Left ventricle myocardium inferior (tissue), 1 donor: ENCODE measurements around the gene ZNF549. TPM values are rescaled to one million over a fixed set of nuclear protein-coding genes. Genes with fewer than 3 reads are reported as not detected.

ENCODE experiments used
- DNase-seq: peaks from one replicate; pipeline ENCODE4 v3.0.0-alpha.2; 2020
- H3K27ac ChIP-seq: fragments of 200-600 bp; replicated peaks from 2 replicates; pipeline ENCODE4 v1.8.0; 2021
- H3K27me3 ChIP-seq: fragments of 200-600 bp; 2 replicates; pipeline ENCODE4 v1.8.0; 2021; ENCODE audit warnings: low read depth
- H3K36me3 ChIP-seq: fragments of 200-600 bp; 2 replicates; pipeline ENCODE4 v1.8.0; 2021
- H3K4me1 ChIP-seq: fragments of 200-600 bp; 2 replicates; pipeline ENCODE4 v1.8.0; 2021
- H3K4me3 ChIP-seq: fragments of 200-600 bp; 2 replicates; pipeline ENCODE4 v1.8.0; 2021; ENCODE audit warnings: mild to moderate bottlenecking, moderate library complexity
- H3K9me3 ChIP-seq: fragments of 200-600 bp; replicated peaks from 2 replicates; pipeline ENCODE4 v1.8.0; 2021
- intact Hi-C: fragments of 100-400 bp; cut with micrococcal nuclease; formaldehyde crosslinking; loops from one replicate; pipeline ENCODE4 v1.11.0; 2022
- total RNA-seq: library from RNA; stranded (reverse); fragmentation: NEBNext Ultra II Directional; extraction: Animal tissue kit (Norgen Biotek cat#: 25700); gene quantifications from one replicate; pipeline ENCODE4 v1.2.1, GENCODE V29; 2021
- TF ChIP-seq, protein P1 (sequence below): fragments of 200-600 bp; IDR thresholded peaks from 2 replicates; pipeline ENCODE4 v1.8.0; 2021; ENCODE audit warnings: antibody characterized with exemption, mild to moderate bottlenecking, borderline replicate concordance
- donor health status: DM: no; HTN: yes; CAD: no; lungs with severe emphysema.

ZNF549 gene
- total RNA-seq, 1 donor from 2014 or later = 3.8 TPM

DNA sequence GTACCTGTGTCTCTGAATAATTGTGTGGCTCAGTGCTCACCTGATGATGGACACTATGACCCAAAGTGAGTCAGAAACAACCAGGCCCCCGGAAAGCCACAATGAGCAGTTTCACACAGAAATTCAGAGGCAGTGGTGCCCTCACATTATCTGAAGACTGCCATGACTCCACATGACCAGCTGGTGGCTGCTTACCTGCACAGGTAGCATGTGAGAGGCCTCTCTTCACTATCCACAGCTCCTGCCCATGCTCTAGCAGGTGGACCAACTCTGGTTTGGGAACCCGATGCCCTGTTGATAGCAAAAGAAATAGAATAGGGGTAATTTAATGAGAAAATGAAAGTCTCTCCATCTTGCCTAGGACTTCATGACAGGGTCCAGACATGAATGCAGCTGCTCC is 25.3 kb downstream of the ZNF549 start:
- Histone ChIP-seq H3K27ac (no peak overlapping the region), H3K27me3 (no peaks in the 10 kb centered on the region), H3K4me3 (no peak overlapping the region), H3K9me3 (peaks cover 86% of the 10 kb centered on the region), H3K4me1 (peaks cover 6% of the 10 kb centered on the region), H3K36me3 (peaks cover 91% of the 10 kb centered on the region)
- DNase-seq = no peak
- intact Hi-C loops = no loop called here
- TF ChIP-seq, protein P1, sequence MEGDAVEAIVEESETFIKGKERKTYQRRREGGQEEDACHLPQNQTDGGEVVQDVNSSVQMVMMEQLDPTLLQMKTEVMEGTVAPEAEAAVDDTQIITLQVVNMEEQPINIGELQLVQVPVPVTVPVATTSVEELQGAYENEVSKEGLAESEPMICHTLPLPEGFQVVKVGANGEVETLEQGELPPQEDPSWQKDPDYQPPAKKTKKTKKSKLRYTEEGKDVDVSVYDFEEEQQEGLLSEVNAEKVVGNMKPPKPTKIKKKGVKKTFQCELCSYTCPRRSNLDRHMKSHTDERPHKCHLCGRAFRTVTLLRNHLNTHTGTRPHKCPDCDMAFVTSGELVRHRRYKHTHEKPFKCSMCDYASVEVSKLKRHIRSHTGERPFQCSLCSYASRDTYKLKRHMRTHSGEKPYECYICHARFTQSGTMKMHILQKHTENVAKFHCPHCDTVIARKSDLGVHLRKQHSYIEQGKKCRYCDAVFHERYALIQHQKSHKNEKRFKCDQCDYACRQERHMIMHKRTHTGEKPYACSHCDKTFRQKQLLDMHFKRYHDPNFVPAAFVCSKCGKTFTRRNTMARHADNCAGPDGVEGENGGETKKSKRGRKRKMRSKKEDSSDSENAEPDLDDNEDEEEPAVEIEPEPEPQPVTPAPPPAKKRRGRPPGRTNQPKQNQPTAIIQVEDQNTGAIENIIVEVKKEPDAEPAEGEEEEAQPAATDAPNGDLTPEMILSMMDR = no peak

DNA sequence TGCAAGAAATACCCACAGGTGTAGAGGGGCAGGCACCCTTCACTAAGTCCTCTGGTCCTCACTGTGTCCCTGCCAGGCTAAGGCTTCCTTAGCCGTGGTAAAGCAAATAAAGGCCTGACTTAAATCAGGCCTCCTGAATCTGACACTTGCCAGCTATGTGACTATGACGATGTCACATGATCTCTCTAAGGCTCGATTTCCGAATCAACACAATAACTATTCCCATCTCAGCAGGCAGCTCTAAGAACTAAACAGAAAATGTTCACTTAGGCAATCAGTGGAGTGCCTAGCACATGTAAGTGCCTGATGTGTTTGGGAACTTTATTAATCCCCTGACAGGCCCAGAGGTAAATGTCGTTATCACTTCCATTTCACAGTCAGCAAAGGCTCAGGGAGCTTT is 30.5 kb downstream of the ZNF549 start:
- intact Hi-C loops = no loop called here
- H3K36me3 ChIP-seq = peaks cover 39% of the 10 kb centered on the region
- H3K9me3 ChIP-seq = peaks cover 38% of the 10 kb centered on the region
- H3K27me3 ChIP-seq = no peaks in the 10 kb centered on the region
- peak overlapping the region; percentile 88 for H3K27ac ChIP-seq
- TF ChIP-seq, protein P1 = no peak
- DNase-seq = no peak
- peak overlapping the region; percentile 100 for H3K4me3 ChIP-seq
- H3K4me1 ChIP-seq = peaks cover 40% of the 10 kb centered on the region

DNA sequence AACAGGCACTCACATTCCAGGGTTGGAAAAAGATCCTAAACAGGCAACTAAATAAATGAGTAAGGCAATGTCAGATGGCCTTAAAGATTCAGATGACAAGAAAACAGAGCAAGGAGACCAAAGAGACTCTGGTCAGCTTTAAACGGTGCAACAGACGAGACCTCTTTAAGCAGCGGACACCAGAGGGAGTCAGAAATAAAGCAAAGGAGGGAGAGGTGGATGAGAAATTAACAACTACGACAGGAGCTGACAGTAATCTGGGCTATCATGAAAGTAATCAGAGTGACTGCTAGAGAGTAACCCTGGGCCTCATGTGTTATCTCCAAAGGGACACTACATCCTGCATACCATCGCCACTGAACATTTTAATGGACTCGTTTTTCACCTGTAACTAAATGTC is 31.4 kb downstream of the ZNF549 start:
- TF ChIP-seq, protein P1 = peak; percentile 14
- Histone ChIP-seq H3K4me3 (peak overlapping the region; percentile 100), H3K27ac (peak overlapping the region; percentile 88), H3K9me3 (peaks cover 36% of the 10 kb centered on the region), H3K36me3 (peaks cover 30% of the 10 kb centered on the region), H3K27me3 (no peaks in the 10 kb centered on the region), H3K4me1 (peaks cover 40% of the 10 kb centered on the region)
- no peak for DNase-seq
- intact Hi-C loops = no loop called here

DNA sequence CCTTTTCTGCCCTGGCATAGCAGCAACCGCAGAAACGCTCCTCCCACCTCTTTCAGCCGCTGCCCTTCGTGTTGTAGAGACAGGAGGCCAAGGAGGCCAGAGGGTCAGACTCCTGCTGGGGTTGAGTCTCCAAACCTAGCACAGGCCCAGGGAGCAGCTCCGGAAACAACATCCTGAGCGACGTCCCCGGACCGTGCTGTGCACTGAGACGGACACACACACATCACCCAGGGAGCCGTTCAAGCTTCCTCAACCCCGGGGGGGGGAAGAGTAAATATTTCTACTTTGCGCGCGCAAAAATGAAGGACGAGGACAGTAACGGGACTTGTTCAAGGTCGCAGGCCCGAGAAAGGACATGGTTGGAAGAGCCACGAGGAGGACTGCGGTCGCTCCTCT is 31.9 kb downstream of the ZNF549 start:
- Histone ChIP-seq H3K4me1 (peaks cover 40% of the 10 kb centered on the region), H3K36me3 (peaks cover 25% of the 10 kb centered on the region), H3K9me3 (peaks cover 36% of the 10 kb centered on the region), H3K4me3 (peak overlapping the region; percentile 100), H3K27me3 (no peaks in the 10 kb centered on the region), H3K27ac (peak overlapping the region; percentile 88)
- intact Hi-C loops = no loop called here
- TF ChIP-seq, protein P1 = no peak
- DNase-seq = peak; percentile 18

DNA sequence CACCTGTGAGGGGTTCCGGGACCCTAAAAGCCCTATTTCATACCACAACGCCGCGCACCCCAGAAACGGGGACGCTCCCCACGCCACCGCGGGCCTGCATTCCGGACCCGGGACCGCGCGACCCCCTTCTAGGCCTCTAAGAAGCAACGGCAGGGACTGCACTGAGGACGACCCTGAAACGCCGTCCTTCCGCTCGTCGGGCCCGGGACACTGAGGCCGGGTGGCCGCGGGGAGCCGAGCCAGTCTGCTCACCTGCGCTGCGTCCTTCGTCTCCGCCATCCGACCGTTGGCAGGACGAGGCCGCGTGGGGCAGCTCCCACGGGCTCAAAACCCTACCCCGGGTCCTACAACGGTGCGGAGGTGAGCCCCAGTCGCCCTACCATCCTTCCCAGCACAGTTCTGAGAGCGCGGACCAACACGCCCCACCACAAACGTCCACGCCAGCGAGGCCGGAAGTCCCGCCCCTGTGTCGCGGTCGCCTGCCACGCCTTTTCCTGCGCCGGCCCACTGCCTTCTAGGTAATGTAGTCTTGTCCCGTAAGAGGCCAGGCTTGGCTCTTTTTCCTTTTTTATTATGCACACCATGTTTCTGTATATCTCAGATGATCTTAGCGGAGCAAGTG is 32.4 kb downstream of the ZNF549 start, which contains the start of gene ZNF550:
Gene ZNF550, minus strand, starts transcription at position 460 of the 622 bp plus-strand sequence. Its CDS starts 181 bp downstream, at position 279.
- Histone ChIP-seq H3K4me3 (peak within 1 kb of the TSS; percentile 100), H3K36me3 (peaks cover 20% of the 10 kb centered on the region), H3K27ac (peak within 1 kb of the TSS; percentile 88), H3K9me3 (peaks cover 36% of the 10 kb centered on the region), H3K27me3 (no peaks in the 10 kb centered on the region), H3K4me1 (peaks cover 40% of the 10 kb centered on the region)
- intact Hi-C loops = no loop called here
- DNase-seq = peak; percentile 92
- TF ChIP-seq, protein P1 = no peak
